ENCODE results near the gene WDFY4.

WDFY4 gene

GRCh38 chr10:48798481-48799254 is 114.0 kb downstream of the WDFY4 start:
- no peak for TF ChIP-seq FOXP2 (optimal IDR thresholded peaks at IDR 0.05; ENCODE audit: borderline replicate concordance, extremely low read depth, extremely low read length, insufficient read depth)
- TF ChIP-seq, protein P1, sequence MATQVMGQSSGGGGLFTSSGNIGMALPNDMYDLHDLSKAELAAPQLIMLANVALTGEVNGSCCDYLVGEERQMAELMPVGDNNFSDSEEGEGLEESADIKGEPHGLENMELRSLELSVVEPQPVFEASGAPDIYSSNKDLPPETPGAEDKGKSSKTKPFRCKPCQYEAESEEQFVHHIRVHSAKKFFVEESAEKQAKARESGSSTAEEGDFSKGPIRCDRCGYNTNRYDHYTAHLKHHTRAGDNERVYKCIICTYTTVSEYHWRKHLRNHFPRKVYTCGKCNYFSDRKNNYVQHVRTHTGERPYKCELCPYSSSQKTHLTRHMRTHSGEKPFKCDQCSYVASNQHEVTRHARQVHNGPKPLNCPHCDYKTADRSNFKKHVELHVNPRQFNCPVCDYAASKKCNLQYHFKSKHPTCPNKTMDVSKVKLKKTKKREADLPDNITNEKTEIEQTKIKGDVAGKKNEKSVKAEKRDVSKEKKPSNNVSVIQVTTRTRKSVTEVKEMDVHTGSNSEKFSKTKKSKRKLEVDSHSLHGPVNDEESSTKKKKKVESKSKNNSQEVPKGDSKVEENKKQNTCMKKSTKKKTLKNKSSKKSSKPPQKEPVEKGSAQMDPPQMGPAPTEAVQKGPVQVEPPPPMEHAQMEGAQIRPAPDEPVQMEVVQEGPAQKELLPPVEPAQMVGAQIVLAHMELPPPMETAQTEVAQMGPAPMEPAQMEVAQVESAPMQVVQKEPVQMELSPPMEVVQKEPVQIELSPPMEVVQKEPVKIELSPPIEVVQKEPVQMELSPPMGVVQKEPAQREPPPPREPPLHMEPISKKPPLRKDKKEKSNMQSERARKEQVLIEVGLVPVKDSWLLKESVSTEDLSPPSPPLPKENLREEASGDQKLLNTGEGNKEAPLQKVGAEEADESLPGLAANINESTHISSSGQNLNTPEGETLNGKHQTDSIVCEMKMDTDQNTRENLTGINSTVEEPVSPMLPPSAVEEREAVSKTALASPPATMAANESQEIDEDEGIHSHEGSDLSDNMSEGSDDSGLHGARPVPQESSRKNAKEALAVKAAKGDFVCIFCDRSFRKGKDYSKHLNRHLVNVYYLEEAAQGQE (IDR thresholded peaks at IDR 0.05; ENCODE audit: insufficient read depth in 1 of 2, low read depth in 2 of 2, low read length in 2 of 2) = no peak
- no peak for TF ChIP-seq TAF1 (IDR thresholded peaks at IDR 0.05; ENCODE audit: borderline replicate concordance, insufficient read depth, low read length)
- TF ChIP-seq POLR2AphosphoS5 (IDR thresholded peaks at IDR 0.05; ENCODE audit: low read depth, low read length) = no peak
- no peak for TF ChIP-seq SIN3A (IDR thresholded peaks at IDR 0.05; ENCODE audit: borderline replicate concordance, insufficient read depth, low read length)

- TF ChIP-seq FOXP2 (optimal IDR thresholded peaks at IDR 0.05; ENCODE audit: borderline replicate concordance, extremely low read depth, extremely low read length, insufficient read depth) = no peak
- no peak for TF ChIP-seq TAF1 (IDR thresholded peaks at IDR 0.05; ENCODE audit: borderline replicate concordance, insufficient read depth, low read length)
- TF ChIP-seq, protein P1 (IDR thresholded peaks at IDR 0.05; ENCODE audit: insufficient read depth in 1 of 2, low read depth in 2 of 2, low read length in 2 of 2) = no peak
- no peak for TF ChIP-seq SIN3A (IDR thresholded peaks at IDR 0.05; ENCODE audit: borderline replicate concordance, insufficient read depth, low read length)
- TF ChIP-seq POLR2AphosphoS5 (IDR thresholded peaks at IDR 0.05; ENCODE audit: low read depth, low read length) = no peak
These were observed 114.8 kb downstream of the WDFY4 start for GRCh38 chr10:48799341-48800006.

DNA sequence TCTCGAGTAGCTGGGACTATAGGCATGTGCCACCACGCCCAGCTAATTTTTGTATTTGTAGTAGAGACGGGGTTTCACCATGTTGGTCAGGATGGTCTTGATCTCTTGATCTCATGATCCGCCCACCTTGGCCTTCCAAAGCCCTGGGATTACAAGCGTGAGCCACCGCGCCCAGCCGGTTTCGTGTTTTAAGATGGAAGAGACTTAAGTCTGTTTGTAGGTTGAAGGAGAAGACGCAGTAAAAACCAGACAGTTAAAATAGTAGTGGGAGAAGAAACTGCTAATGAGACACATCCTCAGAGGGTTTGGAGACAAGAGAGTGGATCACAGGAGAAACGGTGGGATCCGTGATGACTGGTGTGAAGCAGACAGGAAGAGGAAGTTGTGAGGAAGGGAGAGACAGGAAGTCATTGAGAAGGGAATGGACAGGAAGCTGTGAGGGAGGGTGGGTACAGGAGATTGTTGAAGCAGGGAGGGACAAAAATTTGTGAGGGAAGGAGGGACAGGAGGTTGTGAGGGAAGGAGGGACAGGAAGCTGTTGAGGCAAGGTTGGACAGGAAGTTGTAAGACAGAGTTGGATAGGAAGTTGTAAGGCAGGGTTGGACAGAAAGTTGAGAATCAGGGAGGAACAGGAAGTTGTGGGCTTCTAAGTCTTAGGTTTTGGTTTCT is 115.5 kb downstream of the WDFY4 start:
- no peak for TF ChIP-seq FOXP2 (optimal IDR thresholded peaks at IDR 0.05; ENCODE audit: borderline replicate concordance, extremely low read depth, extremely low read length, insufficient read depth)
- TF ChIP-seq POLR2AphosphoS5 (IDR thresholded peaks at IDR 0.05; ENCODE audit: low read depth, low read length) = no peak
- TF ChIP-seq TAF1 (IDR thresholded peaks at IDR 0.05; ENCODE audit: borderline replicate concordance, insufficient read depth, low read length) = no peak
- TF ChIP-seq SIN3A (IDR thresholded peaks at IDR 0.05; ENCODE audit: borderline replicate concordance, insufficient read depth, low read length) = no peak
- TF ChIP-seq, protein P1 (IDR thresholded peaks at IDR 0.05; ENCODE audit: insufficient read depth in 1 of 2, low read depth in 2 of 2, low read length in 2 of 2) = no peak

DNA sequence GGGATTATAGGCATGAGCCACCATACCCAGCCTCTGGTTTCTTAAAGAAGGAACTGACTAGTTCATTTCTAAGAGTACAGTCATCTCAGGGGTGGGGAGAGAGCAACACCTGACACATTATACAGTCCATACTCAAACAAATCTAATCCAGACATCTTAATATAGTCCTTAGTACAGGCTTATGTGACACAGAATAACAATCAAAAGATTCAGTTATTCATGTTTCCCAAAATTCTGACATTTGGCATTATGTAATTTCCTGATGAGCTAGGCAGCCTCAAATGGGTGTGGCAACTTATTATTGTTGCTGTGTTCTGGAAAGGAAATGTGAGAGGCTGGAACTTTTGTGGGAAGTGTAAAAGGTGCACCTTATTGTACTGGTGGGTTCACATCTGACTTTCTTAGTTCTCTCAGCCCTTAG is 116.3 kb downstream of the WDFY4 start:
- TF ChIP-seq POLR2AphosphoS5 (IDR thresholded peaks at IDR 0.05; ENCODE audit: low read depth, low read length) (no peak), TAF1 (IDR thresholded peaks at IDR 0.05; ENCODE audit: borderline replicate concordance, insufficient read depth, low read length) (no peak), SIN3A (IDR thresholded peaks at IDR 0.05; ENCODE audit: borderline replicate concordance, insufficient read depth, low read length) (no peak), FOXP2 (optimal IDR thresholded peaks at IDR 0.05; ENCODE audit: borderline replicate concordance, extremely low read depth, extremely low read length, insufficient read depth) (no peak)
- TF ChIP-seq, protein P1 (IDR thresholded peaks at IDR 0.05; ENCODE audit: insufficient read depth in 1 of 2, low read depth in 2 of 2, low read length in 2 of 2) = no peak
